ENCODE data around the gene LRCH3.
"Not testable (repeated sequence)": the region's sequence is repeated elsewhere in the genome, so short reads cannot be mapped to it uniquely, and the experiment has no call there.

The LRCH3 gene

GRCh38 chr3:197927578-197927977, 136.5 kb downstream of the LRCH3 start:
- not testable (repeated sequence) for H3K4me3 ChIP-seq (ENCODE audit: low read depth, low read length); H3K36me3 ChIP-seq (ENCODE audit: insufficient read depth, low read length); H3K79me2 ChIP-seq (ENCODE audit: control insufficient read depth, insufficient read depth, low read length, unreplicated experiment); H3K27ac ChIP-seq (ENCODE audit: low read depth, low read length); H3K4me1 ChIP-seq (ENCODE audit: control insufficient read depth, insufficient read depth, low read length, unreplicated experiment); H2AFZ ChIP-seq (ENCODE audit: low read length, unreplicated experiment); H3K27me3 ChIP-seq (ENCODE audit: insufficient read depth, low read length)

- Histone ChIP-seq H3K27me3 (ENCODE audit: insufficient read depth, low read length) (no peaks in the 10 kb centered on the region), H3K4me1 (ENCODE audit: control insufficient read depth, insufficient read depth, low read length, unreplicated experiment) (no peaks in the 10 kb centered on the region), H3K4me3 (ENCODE audit: low read depth, low read length) (no peak overlapping the region), H3K27ac (ENCODE audit: low read depth, low read length) (no peak overlapping the region), H2AFZ (ENCODE audit: low read length, unreplicated experiment) (no peak overlapping the region), H3K36me3 (ENCODE audit: insufficient read depth, low read length) (peaks cover 4% of the 10 kb centered on the region; the same call in 1 of the 2 replicates), H3K79me2 (ENCODE audit: control insufficient read depth, insufficient read depth, low read length, unreplicated experiment) (no peaks in the 10 kb centered on the region)
These were observed 145.8 kb downstream of the LRCH3 start for GRCh38 chr3:197936819-197937384.
